Adipocyte (in vitro differentiated cells): ENCODE results near the gene DIP2A.
A peak's percentile ranks its signal among the peaks of the same experiment; 100 is the strongest.
"Not testable (repeated sequence)": the region's sequence is repeated elsewhere in the genome, so short reads cannot be mapped to it uniquely, and the experiment has no call there.

ENCODE experiments used
- DNase-seq: peaks from one replicate; pipeline ENCODE4 v3.0.0-alpha.2; 2015; ENCODE audit warnings: low read depth
- H3K27me3 ChIP-seq: replicated peaks from 2 replicates; pipeline ENCODE4 v1.7.0; 2013; ENCODE audit warnings: mild to moderate bottlenecking, low read length, moderate library complexity; ENCODE audit not compliant: control insufficient read depth, insufficient read depth
- H3K36me3 ChIP-seq: 2 replicates; pipeline ENCODE4 v1.7.0; 2013; ENCODE audit warnings: low read length, mild to moderate bottlenecking, moderate library complexity; ENCODE audit not compliant: control insufficient read depth, insufficient read depth, severe bottlenecking
- H3K4me1 ChIP-seq: 2 replicates; pipeline ENCODE4 v1.7.0; 2013; ENCODE audit warnings: mild to moderate bottlenecking, low read length, moderate library complexity; ENCODE audit not compliant: control insufficient read depth, insufficient read depth
- H3K4me3 ChIP-seq: 2 replicates; pipeline ENCODE4 v1.7.0; 2013; ENCODE audit warnings: mild to moderate bottlenecking, low read length, moderate library complexity
- H3K9ac ChIP-seq: 2 replicates; pipeline ENCODE4 v1.7.0; 2013; ENCODE audit warnings: mild to moderate bottlenecking, low read length, moderate library complexity
- H3K9me3 ChIP-seq: 2 replicates; pipeline ENCODE4 v1.7.0; 2013; ENCODE audit warnings: mild to moderate bottlenecking, low read length, moderate library complexity; ENCODE audit not compliant: control insufficient read depth

DIP2A gene

DNA sequence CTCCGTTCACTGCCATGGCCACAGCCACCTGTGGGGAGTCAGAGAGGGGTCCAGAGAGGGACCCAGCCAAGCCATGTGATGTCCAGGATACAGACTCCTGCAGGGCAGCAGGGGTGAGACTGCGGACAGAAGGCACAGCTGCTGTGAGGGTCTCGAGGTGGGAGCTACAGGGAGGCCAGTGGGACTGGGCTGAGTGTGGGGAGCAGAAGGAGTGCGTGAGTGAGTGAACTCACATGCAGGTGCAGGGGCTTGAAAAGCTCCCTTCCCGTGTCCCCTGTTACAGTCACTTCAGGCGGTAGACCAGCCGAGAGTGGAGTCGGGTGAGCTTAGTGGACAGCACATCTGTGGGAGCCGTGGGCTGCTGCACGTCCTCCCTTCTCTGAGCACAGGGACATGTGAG lies 103.8 kb downstream of the DIP2A start:
- no peaks in the 10 kb centered on the region for H3K27me3 ChIP-seq
- no peaks in the 10 kb centered on the region for H3K9me3 ChIP-seq
- no peak for DNase-seq
- H3K4me3 ChIP-seq: no peak overlapping the region
- no peaks in the 10 kb centered on the region for H3K4me1 ChIP-seq
- H3K36me3 ChIP-seq: peaks cover 97% of the 10 kb centered on the region
- H3K9ac ChIP-seq: no peak overlapping the region

DNA sequence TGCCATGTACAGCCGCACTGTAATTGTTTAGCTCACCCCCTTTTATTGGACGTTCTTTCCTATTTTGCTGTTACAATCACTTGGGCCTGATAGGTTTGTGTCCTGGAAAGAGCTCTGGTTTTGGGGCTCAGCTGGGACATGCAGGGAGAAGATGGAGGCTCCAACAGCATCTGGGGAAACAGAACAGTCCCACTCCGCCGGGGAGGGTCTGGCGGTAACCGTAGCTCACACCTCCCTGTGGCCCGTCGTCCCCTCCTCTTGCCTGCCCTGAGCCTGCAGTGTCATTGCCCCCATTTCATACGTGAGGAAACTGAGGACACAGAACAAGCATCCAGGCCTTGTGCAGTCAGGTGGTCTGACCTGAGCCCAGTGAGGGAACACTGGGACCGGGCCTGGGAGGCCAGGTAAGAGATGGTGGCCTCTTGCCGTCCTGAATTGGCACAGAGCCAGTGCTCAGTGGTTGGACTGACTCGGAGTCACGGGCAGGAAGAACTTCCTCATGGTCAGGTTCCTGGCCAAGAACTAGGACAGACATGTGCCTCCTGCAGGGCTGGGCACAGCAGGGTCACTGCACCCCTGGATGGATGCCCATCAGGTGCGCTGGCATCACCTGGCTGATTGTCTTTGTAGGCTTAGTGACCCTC lies 104.4 kb downstream of the DIP2A start:
- Histone ChIP-seq H3K4me3 (no peak overlapping the region), H3K36me3 (peaks cover 97% of the 10 kb centered on the region), H3K9ac (no peak overlapping the region)

DNA sequence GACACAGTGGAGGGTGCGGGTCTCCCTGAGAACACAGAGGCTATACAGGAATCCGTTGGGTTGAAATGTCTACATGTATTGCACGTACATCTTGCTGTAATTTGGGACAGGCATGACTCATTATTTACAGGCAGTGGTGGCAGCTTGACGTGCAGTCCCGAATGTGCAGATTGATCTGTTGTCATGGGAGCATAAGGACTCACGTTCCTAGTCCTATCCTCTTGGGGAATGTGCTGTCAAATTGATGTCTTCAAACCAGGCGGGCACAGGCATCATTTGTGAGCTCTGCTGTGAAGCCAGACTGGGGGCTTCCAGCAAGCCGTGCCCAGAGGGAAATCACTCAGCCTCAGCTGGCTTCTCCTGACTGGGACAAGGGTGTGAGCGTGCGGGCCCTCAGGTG lies 105.7 kb downstream of the DIP2A start:
- H3K36me3 ChIP-seq: peaks cover 94% of the 10 kb centered on the region
- no peaks in the 10 kb centered on the region for H3K4me1 ChIP-seq
- H3K27me3 ChIP-seq: no peaks in the 10 kb centered on the region
- H3K4me3 ChIP-seq: no peak overlapping the region
- DNase-seq: no peak
- no peaks in the 10 kb centered on the region for H3K9me3 ChIP-seq
- H3K9ac ChIP-seq: no peak overlapping the region

More for the DNA sequence above, 104.4 kb downstream of the DIP2A start:
- DNase-seq: no peak
- H3K27me3 ChIP-seq: no peaks in the 10 kb centered on the region
- no peaks in the 10 kb centered on the region for H3K4me1 ChIP-seq
- H3K9me3 ChIP-seq: no peaks in the 10 kb centered on the region

DNA sequence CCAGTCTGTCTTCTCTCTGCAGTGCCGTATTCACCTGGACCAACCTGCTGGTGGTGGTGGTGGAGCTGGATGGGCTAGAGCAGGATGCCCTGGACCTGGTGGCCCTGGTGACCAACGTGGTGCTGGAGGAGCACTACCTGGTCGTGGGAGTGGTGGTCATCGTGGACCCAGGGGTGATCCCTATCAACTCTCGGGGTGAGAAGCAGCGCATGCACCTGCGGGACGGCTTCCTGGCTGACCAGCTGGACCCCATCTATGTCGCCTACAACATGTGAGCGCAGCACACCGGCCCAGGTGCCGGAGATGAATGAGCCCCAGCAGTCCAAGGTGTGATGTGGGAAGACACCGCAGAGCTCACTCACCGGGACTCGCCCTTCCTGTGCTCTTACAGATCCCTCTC lies 108.7 kb downstream of the DIP2A start:
- Histone ChIP-seq H3K4me1 (no peaks in the 10 kb centered on the region), H3K4me3 (no peak overlapping the region), H3K36me3 (peaks cover 86% of the 10 kb centered on the region), H3K27me3 (no peaks in the 10 kb centered on the region), H3K9me3 (no peaks in the 10 kb centered on the region), H3K9ac (no peak overlapping the region)
- no peak for DNase-seq

- no peak for DNase-seq
- Histone ChIP-seq H3K27me3 (no peaks in the 10 kb centered on the region), H3K36me3 (peaks cover 84% of the 10 kb centered on the region), H3K4me1 (no peaks in the 10 kb centered on the region), H3K9ac (no peak overlapping the region), H3K4me3 (no peak overlapping the region), H3K9me3 (peaks cover 11% of the 10 kb centered on the region)
Measured at GRCh38 chr21:46568562-46568961, 109.9 kb downstream of the DIP2A start.

- peaks cover 11% of the 10 kb centered on the region for H3K9me3 ChIP-seq
- no peaks in the 10 kb centered on the region for H3K27me3 ChIP-seq
- no peak overlapping the region for H3K9ac ChIP-seq
- no peak overlapping the region for H3K4me3 ChIP-seq
- H3K4me1 ChIP-seq: no peaks in the 10 kb centered on the region
- peaks cover 79% of the 10 kb centered on the region for H3K36me3 ChIP-seq
- DNase-seq: peak; percentile 3
Measured at GRCh38 chr21:46569081-46569480, 110.4 kb downstream of the DIP2A start.

DNA sequence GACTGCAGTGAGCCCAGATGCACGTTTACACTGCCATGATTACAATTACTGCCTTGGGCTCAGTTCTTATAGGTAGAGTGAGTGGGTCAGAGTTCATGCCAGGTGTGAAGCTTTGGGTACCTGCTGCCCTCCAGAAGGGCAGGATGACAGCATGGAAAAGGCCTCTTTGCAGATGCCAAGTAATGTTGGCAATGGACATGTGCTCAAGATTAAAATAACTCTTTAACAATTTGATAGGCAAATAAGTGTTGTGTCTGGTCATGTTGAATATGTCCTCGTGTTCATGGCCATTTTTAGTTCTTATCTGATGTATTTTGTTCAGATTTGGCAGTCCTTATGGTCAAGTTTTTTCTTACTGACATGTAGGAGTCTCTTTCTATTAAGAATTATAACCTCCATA lies 111.4 kb downstream of the DIP2A start:
- H3K36me3 ChIP-seq: peaks cover 68% of the 10 kb centered on the region
- no peak overlapping the region for H3K9ac ChIP-seq
- no peak for DNase-seq
- H3K27me3 ChIP-seq: no peaks in the 10 kb centered on the region
- H3K4me3 ChIP-seq: no peak overlapping the region
- H3K4me1 ChIP-seq: no peaks in the 10 kb centered on the region
- peaks cover 14% of the 10 kb centered on the region for H3K9me3 ChIP-seq

DNA sequence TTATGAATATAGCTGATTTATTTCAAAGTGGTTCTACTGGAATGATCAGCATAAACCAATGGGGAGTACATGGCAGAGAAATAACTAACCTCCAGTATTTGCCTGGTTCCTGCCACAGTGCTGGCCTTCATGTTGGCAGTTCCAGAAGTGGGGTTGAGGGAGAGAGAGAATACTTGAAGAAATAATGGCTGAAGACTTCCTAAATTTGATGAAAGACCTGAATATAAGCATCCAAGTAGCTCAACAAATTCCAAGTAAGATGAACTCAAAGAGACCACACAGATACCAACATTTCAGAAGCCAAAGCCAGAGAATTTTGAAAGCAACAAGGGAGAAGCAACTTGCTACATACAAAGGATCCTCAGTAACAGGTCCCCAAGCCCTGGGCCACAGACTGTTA lies 111.9 kb downstream of the DIP2A start:
- H3K36me3 ChIP-seq: peaks cover 63% of the 10 kb centered on the region
- H3K9me3 ChIP-seq: peaks cover 14% of the 10 kb centered on the region
- H3K4me3 ChIP-seq: no peak overlapping the region
- H3K4me1 ChIP-seq: no peaks in the 10 kb centered on the region
- no peak for DNase-seq
- H3K9ac ChIP-seq: no peak overlapping the region
- no peaks in the 10 kb centered on the region for H3K27me3 ChIP-seq

DNA sequence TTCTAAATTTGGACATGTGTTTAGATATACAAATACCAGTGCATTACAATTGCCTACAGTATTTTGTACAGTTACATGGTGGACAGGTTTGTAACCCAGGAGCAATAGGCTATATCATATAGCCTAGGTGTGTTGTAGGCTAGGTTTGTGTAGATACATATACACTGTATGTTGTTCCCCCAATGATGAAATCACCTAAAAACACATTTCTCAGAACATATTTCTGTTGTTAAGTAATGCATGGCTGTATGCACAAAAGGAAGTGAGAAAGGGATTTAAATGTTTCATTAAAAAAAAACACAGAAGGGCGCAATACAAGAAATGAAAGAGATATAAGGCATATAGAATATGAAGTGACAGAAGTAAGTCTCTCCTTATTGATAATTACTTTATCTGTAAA lies 114.2 kb downstream of the DIP2A start:
- H3K4me1 ChIP-seq: no peaks in the 10 kb centered on the region
- peaks cover 25% of the 10 kb centered on the region for H3K9me3 ChIP-seq
- H3K36me3 ChIP-seq: peaks cover 41% of the 10 kb centered on the region
- H3K27me3 ChIP-seq: no peaks in the 10 kb centered on the region
- peak overlapping the region; percentile 27 for H3K4me3 ChIP-seq
- DNase-seq: no peak
- no peak overlapping the region for H3K9ac ChIP-seq

DNA sequence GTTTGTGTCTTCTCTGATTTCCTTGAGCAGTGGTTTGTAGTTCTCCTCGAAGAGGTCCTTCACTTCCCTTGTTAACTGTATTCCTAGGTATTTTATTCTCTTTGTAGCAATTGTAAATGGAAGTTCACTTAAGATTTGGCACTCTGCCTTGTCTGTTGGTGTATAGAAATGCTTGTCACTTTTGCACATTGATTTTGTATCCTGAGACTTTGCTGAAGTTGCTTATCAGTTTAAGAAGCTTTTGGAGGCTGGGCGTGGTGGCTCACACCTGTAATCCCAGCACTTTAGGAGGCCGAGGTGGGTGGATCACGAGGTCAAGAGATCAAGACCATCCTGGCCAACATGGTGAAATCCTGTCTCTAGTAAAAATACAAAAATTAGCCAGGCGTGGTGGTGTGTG lies 119.1 kb downstream of the DIP2A start:
- H3K36me3 ChIP-seq: peaks cover 26% of the 10 kb centered on the region
- not testable (repeated sequence) for H3K4me3 ChIP-seq, DNase-seq, H3K4me1 ChIP-seq, H3K9ac ChIP-seq, H3K27me3 ChIP-seq
- H3K9me3 ChIP-seq: peaks cover 64% of the 10 kb centered on the region

- H3K9me3 ChIP-seq: peaks cover 68% of the 10 kb centered on the region
- peaks cover 24% of the 10 kb centered on the region for H3K36me3 ChIP-seq
- H3K27me3 ChIP-seq, H3K4me3 ChIP-seq, DNase-seq, H3K9ac ChIP-seq, H3K4me1 ChIP-seq: not testable (repeated sequence)
Measured at GRCh38 chr21:46579394-46579793, 120.7 kb downstream of the DIP2A start.

DNA sequence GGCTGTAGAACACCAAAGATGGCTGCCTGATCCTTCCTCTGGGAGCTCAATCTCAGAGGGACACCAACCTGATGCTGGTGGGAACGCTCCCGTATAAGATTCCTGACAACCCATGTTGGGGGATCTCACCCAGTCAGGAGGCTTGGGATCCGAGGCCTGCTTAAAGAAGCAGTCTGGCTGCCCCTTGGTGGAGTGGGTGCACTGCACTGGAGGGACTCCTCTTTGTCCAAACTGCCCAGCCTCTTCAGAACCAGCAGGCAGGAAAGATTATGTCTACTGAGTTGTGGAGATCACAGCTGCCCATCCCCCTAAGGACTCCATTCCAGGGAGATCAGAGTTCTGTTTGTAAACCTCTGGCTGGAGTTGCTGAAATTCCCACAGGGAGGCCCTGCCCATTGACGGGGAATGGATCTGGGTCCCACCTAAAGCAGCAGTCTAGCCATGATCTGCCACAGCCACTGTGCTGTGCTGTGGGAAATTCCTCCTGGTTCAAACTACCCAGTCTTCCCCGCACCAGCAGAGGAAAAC lies 123.2 kb downstream of the DIP2A start:
- no peaks in the 10 kb centered on the region for H3K27me3 ChIP-seq
- no peak overlapping the region for H3K9ac ChIP-seq
- H3K9me3 ChIP-seq: peaks cover 71% of the 10 kb centered on the region
- DNase-seq: no peak
- H3K36me3 ChIP-seq: peaks cover 24% of the 10 kb centered on the region
- no peaks in the 10 kb centered on the region for H3K4me1 ChIP-seq
- no peak overlapping the region for H3K4me3 ChIP-seq
